GM19372 (cell line): ENCODE measurements around the gene CNKSR2.
A peak's percentile ranks its signal among the peaks of the same experiment; 100 is the strongest.
"Not testable (repeated sequence)": the region's sequence is repeated elsewhere in the genome, so short reads cannot be mapped to it uniquely, and the experiment has no call there.

Source experiments
- ATAC-seq: cut with Tn5 transposase; IDR thresholded peaks from one replicate; pipeline ENCODE4 v1.9.1; 2021; ENCODE audit warnings: mild to moderate bottlenecking, low read depth, moderate library complexity; ENCODE audit not compliant: unreplicated experiment

The CNKSR2 gene

GRCh38 chrX:21437036-21437435 lies 62.8 kb downstream of the CNKSR2 start:
- ATAC-seq = no peak

- ATAC-seq = peak; percentile 95
These were observed 64.6 kb downstream of the CNKSR2 start for GRCh38 chrX:21438792-21439191.

GRCh38 chrX:21440911-21441310 lies 66.7 kb downstream of the CNKSR2 start:
- ATAC-seq = no peak

GRCh38 chrX:21457718-21458117 lies 83.5 kb downstream of the CNKSR2 start:
- ATAC-seq = no peak

- ATAC-seq = no peak
These were observed 94.9 kb downstream of the CNKSR2 start for GRCh38 chrX:21469071-21469470.

GRCh38 chrX:21476909-21477308 lies 102.7 kb downstream of the CNKSR2 start:
- ATAC-seq = no peak

GRCh38 chrX:21479695-21480270 lies 105.6 kb downstream of the CNKSR2 start:
- no peak for ATAC-seq

- no peak for ATAC-seq
These were observed 107.5 kb downstream of the CNKSR2 start for GRCh38 chrX:21481761-21482160.

- not testable (repeated sequence) for ATAC-seq
These were observed 109.8 kb downstream of the CNKSR2 start for GRCh38 chrX:21484051-21484450.

GRCh38 chrX:21487832-21488231 lies 113.6 kb downstream of the CNKSR2 start:
- no peak for ATAC-seq

GRCh38 chrX:21490341-21490740 lies 116.1 kb downstream of the CNKSR2 start:
- no peak for ATAC-seq

- ATAC-seq = no peak
These were observed 119.1 kb downstream of the CNKSR2 start for GRCh38 chrX:21493226-21493830.

- peak; percentile 92 for ATAC-seq
These were observed 129.4 kb downstream of the CNKSR2 start for GRCh38 chrX:21503593-21503992.

- no peak for ATAC-seq
These were observed 135.7 kb downstream of the CNKSR2 start for GRCh38 chrX:21509912-21510311.

- ATAC-seq = no peak
These were observed 149.8 kb downstream of the CNKSR2 start for GRCh38 chrX:21524008-21524407.

GRCh38 chrX:21528076-21528475 lies 153.9 kb downstream of the CNKSR2 start:
- ATAC-seq = no peak

- no peak for ATAC-seq
These were observed 155.6 kb downstream of the CNKSR2 start for GRCh38 chrX:21529771-21530170.

- ATAC-seq = not testable (repeated sequence)
These were observed 170.4 kb downstream of the CNKSR2 start for GRCh38 chrX:21544642-21545041.

GRCh38 chrX:21559417-21559816 lies 185.2 kb downstream of the CNKSR2 start:
- ATAC-seq = no peak

- no peak for ATAC-seq
These were observed 190.8 kb downstream of the CNKSR2 start for GRCh38 chrX:21565025-21565424.

- no peak for ATAC-seq
These were observed 200.6 kb downstream of the CNKSR2 start for GRCh38 chrX:21574793-21575192.

- ATAC-seq = no peak
These were observed 207.3 kb downstream of the CNKSR2 start for GRCh38 chrX:21581479-21581878.

GRCh38 chrX:21586001-21586400 lies 211.8 kb downstream of the CNKSR2 start:
- no peak for ATAC-seq
